HG02981 (cell line): ENCODE data around the gene CREB5.
"Not testable (repeated sequence)": the region's sequence is repeated elsewhere in the genome, so short reads cannot be mapped to it uniquely, and the experiment has no call there.

Experiments used
- ATAC-seq: cut with Tn5 transposase; IDR thresholded peaks from one replicate; pipeline ENCODE4 v1.9.1; 2021; ENCODE audit warnings: mild to moderate bottlenecking, moderate library complexity; ENCODE audit not compliant: unreplicated experiment

Gene CREB5

GRCh38 chr7:28798274-28798673 is 386.0 kb downstream of the CREB5 start:
- no peak for ATAC-seq

- no peak for ATAC-seq
Observed at GRCh38 chr7:28799619-28800018, 387.3 kb downstream of the CREB5 start.

GRCh38 chr7:28800150-28800549 is 387.8 kb downstream of the CREB5 start:
- ATAC-seq = no peak

- no peak for ATAC-seq
Observed at GRCh38 chr7:28802450-28802849, 390.1 kb downstream of the CREB5 start.

GRCh38 chr7:28804157-28804556 is 391.8 kb downstream of the CREB5 start:
- no peak for ATAC-seq

GRCh38 chr7:28804990-28805389 is 392.7 kb downstream of the CREB5 start:
- ATAC-seq = no peak

- ATAC-seq = no peak
Observed at GRCh38 chr7:28806841-28807240, 394.5 kb downstream of the CREB5 start.

- ATAC-seq = no peak
Observed at GRCh38 chr7:28807396-28807994, 395.2 kb downstream of the CREB5 start.

GRCh38 chr7:28808796-28809533 is 396.6 kb downstream of the CREB5 start:
- no peak for ATAC-seq

GRCh38 chr7:28811008-28811407 is 398.7 kb downstream of the CREB5 start:
- ATAC-seq = no peak

- no peak for ATAC-seq
Observed at GRCh38 chr7:28811701-28812430, 399.5 kb downstream of the CREB5 start.

GRCh38 chr7:28812616-28813015 is 400.3 kb downstream of the CREB5 start:
- ATAC-seq = no peak

GRCh38 chr7:28813243-28813962 is 401.1 kb downstream of the CREB5 start:
- no peak for ATAC-seq

- peak; percentile 30 for ATAC-seq
Observed at GRCh38 chr7:28815369-28815927, 403.1 kb downstream of the CREB5 start.

- peak; percentile 88 for ATAC-seq
Observed at GRCh38 chr7:28815928-28816373, 403.6 kb downstream of the CREB5 start.

- no peak for ATAC-seq
Observed at GRCh38 chr7:28818996-28819395, 406.7 kb downstream of the CREB5 start.

GRCh38 chr7:28823582-28823981 is 411.3 kb downstream of the CREB5 start:
- ATAC-seq = no peak

- not testable (repeated sequence) for ATAC-seq
Observed at GRCh38 chr7:28825817-28826448, 413.6 kb downstream of the CREB5 start.

- ATAC-seq = no peak
Observed at GRCh38 chr7:28830846-28831245, 418.5 kb downstream of the CREB5 start.

- no peak for ATAC-seq
Observed at GRCh38 chr7:28832669-28833068, 420.4 kb downstream of the CREB5 start.
